Measurements from ENCODE around the gene VIL1.

The VIL1 gene

GRCh38 chr2:218431878-218432277 is 13.0 kb downstream of the VIL1 start:
- H3K4me1 ChIP-seq (ENCODE audit: insufficient read depth, low read length) = peaks cover 2% of the 10 kb centered on the region; the same call in 1 of the 2 replicates

GRCh38 chr2:218432676-218433365 is 13.9 kb downstream of the VIL1 start:
- Histone ChIP-seq H3K9ac (ENCODE audit: low read depth, low read length) (no peak overlapping the region), H3K9me3 (ENCODE audit: control insufficient read depth, insufficient read depth, low read length) (no peaks in the 10 kb centered on the region), H3K4me1 (ENCODE audit: insufficient read depth, low read length) (peaks cover 2% of the 10 kb centered on the region; the same call in 1 of the 2 replicates), H3K36me3 (ENCODE audit: insufficient read depth, low read length) (no peaks in the 10 kb centered on the region)

More at GRCh38 chr2:218431878-218432277, 13.0 kb downstream of the VIL1 start:
- Histone ChIP-seq H3K9me3 (ENCODE audit: control insufficient read depth, insufficient read depth, low read length) (no peaks in the 10 kb centered on the region), H3K36me3 (ENCODE audit: insufficient read depth, low read length) (no peaks in the 10 kb centered on the region), H3K9ac (ENCODE audit: low read depth, low read length) (no peak overlapping the region)

GRCh38 chr2:218434456-218434855 is 15.5 kb downstream of the VIL1 start:
- Histone ChIP-seq H3K36me3 (ENCODE audit: insufficient read depth, low read length) (no peaks in the 10 kb centered on the region), H3K9ac (ENCODE audit: low read depth, low read length) (no peak overlapping the region), H3K9me3 (ENCODE audit: control insufficient read depth, insufficient read depth, low read length) (no peaks in the 10 kb centered on the region), H3K4me1 (ENCODE audit: insufficient read depth, low read length) (peaks cover 2% of the 10 kb centered on the region; the same call in 1 of the 2 replicates)

- Histone ChIP-seq H3K9ac (ENCODE audit: low read depth, low read length) (no peak overlapping the region), H3K36me3 (ENCODE audit: insufficient read depth, low read length) (no peaks in the 10 kb centered on the region), H3K4me1 (ENCODE audit: insufficient read depth, low read length) (peaks cover 2% of the 10 kb centered on the region; the same call in 1 of the 2 replicates), H3K9me3 (ENCODE audit: control insufficient read depth, insufficient read depth, low read length) (no peaks in the 10 kb centered on the region)
Measured at GRCh38 chr2:218435003-218435982, 16.4 kb downstream of the VIL1 start.

- Histone ChIP-seq H3K9ac (ENCODE audit: low read depth, low read length) (no peak overlapping the region), H3K36me3 (ENCODE audit: insufficient read depth, low read length) (no peaks in the 10 kb centered on the region), H3K9me3 (ENCODE audit: control insufficient read depth, insufficient read depth, low read length) (no peaks in the 10 kb centered on the region), H3K4me1 (ENCODE audit: insufficient read depth, low read length) (peaks cover 2% of the 10 kb centered on the region; the same call in 1 of the 2 replicates)
Measured at GRCh38 chr2:218436992-218437391, 18.1 kb downstream of the VIL1 start.

- H3K9ac ChIP-seq (ENCODE audit: low read depth, low read length) = no peak overlapping the region
- H3K4me1 ChIP-seq (ENCODE audit: insufficient read depth, low read length) = peaks cover 2% of the 10 kb centered on the region; the same call in 1 of the 2 replicates
- no peaks in the 10 kb centered on the region for H3K36me3 ChIP-seq (ENCODE audit: insufficient read depth, low read length)
- H3K9me3 ChIP-seq (ENCODE audit: control insufficient read depth, insufficient read depth, low read length) = no peaks in the 10 kb centered on the region
Measured at GRCh38 chr2:218437969-218438368, 19.0 kb downstream of the VIL1 start.

GRCh38 chr2:218438596-218438995 is 19.7 kb downstream of the VIL1 start:
- Histone ChIP-seq H3K9me3 (ENCODE audit: control insufficient read depth, insufficient read depth, low read length) (no peaks in the 10 kb centered on the region), H3K4me1 (ENCODE audit: insufficient read depth, low read length) (peaks cover 2% of the 10 kb centered on the region; the same call in 1 of the 2 replicates), H3K9ac (ENCODE audit: low read depth, low read length) (no peak overlapping the region), H3K36me3 (ENCODE audit: insufficient read depth, low read length) (no peaks in the 10 kb centered on the region)

GRCh38 chr2:218444692-218445357 is 25.9 kb downstream of the VIL1 start:
- H3K9me3 ChIP-seq (ENCODE audit: control insufficient read depth, insufficient read depth, low read length) = no peaks in the 10 kb centered on the region
- H3K36me3 ChIP-seq (ENCODE audit: insufficient read depth, low read length) = peaks cover 6% of the 10 kb centered on the region; the same call in 1 of the 2 replicates
- no peak overlapping the region for H3K9ac ChIP-seq (ENCODE audit: low read depth, low read length)
- peaks cover 6% of the 10 kb centered on the region for H3K4me1 ChIP-seq (ENCODE audit: insufficient read depth, low read length)

- Histone ChIP-seq H3K9me3 (ENCODE audit: control insufficient read depth, insufficient read depth, low read length) (no peaks in the 10 kb centered on the region), H3K36me3 (ENCODE audit: insufficient read depth, low read length) (peaks cover 6% of the 10 kb centered on the region; the same call in 1 of the 2 replicates), H3K4me1 (ENCODE audit: insufficient read depth, low read length) (peaks cover 6% of the 10 kb centered on the region)
Measured at GRCh38 chr2:218445602-218446001, 26.7 kb downstream of the VIL1 start.

GRCh38 chr2:218446547-218446946 is 27.6 kb downstream of the VIL1 start:
- Histone ChIP-seq H3K4me1 (ENCODE audit: insufficient read depth, low read length) (peaks cover 6% of the 10 kb centered on the region), H3K36me3 (ENCODE audit: insufficient read depth, low read length) (peaks cover 6% of the 10 kb centered on the region; the same call in 1 of the 2 replicates), H3K9me3 (ENCODE audit: control insufficient read depth, insufficient read depth, low read length) (no peaks in the 10 kb centered on the region), H3K9ac (ENCODE audit: low read depth, low read length) (no peak overlapping the region)

More at GRCh38 chr2:218445602-218446001, 26.7 kb downstream of the VIL1 start:
- no peak overlapping the region for H3K9ac ChIP-seq (ENCODE audit: low read depth, low read length)

- Histone ChIP-seq H3K36me3 (ENCODE audit: insufficient read depth, low read length) (peaks cover 6% of the 10 kb centered on the region; the same call in 1 of the 2 replicates), H3K9me3 (ENCODE audit: control insufficient read depth, insufficient read depth, low read length) (no peaks in the 10 kb centered on the region), H3K4me1 (ENCODE audit: insufficient read depth, low read length) (peaks cover 6% of the 10 kb centered on the region), H3K9ac (ENCODE audit: low read depth, low read length) (no peak overlapping the region)
Measured at GRCh38 chr2:218447072-218447471, 28.1 kb downstream of the VIL1 start.

- Histone ChIP-seq H3K36me3 (ENCODE audit: insufficient read depth, low read length) (peaks cover 6% of the 10 kb centered on the region; the same call in 1 of the 2 replicates), H3K9me3 (ENCODE audit: control insufficient read depth, insufficient read depth, low read length) (no peaks in the 10 kb centered on the region), H3K9ac (ENCODE audit: low read depth, low read length) (no peak overlapping the region), H3K4me1 (ENCODE audit: insufficient read depth, low read length) (peaks cover 6% of the 10 kb centered on the region)
Measured at GRCh38 chr2:218448934-218449333, 30.0 kb downstream of the VIL1 start.

- Histone ChIP-seq H3K36me3 (ENCODE audit: insufficient read depth, low read length) (peaks cover 16% of the 10 kb centered on the region), H3K9ac (ENCODE audit: low read depth, low read length) (no peak overlapping the region)
Measured at GRCh38 chr2:218452079-218452478, 33.2 kb downstream of the VIL1 start.

GRCh38 chr2:218456849-218457248 is 37.9 kb downstream of the VIL1 start:
- peaks cover 10% of the 10 kb centered on the region for H3K36me3 ChIP-seq (ENCODE audit: insufficient read depth, low read length)
- H3K9ac ChIP-seq (ENCODE audit: low read depth, low read length) = no peak overlapping the region
- no peaks in the 10 kb centered on the region for H3K9me3 ChIP-seq (ENCODE audit: control insufficient read depth, insufficient read depth, low read length)
- H3K4me1 ChIP-seq (ENCODE audit: insufficient read depth, low read length) = no peaks in the 10 kb centered on the region

More at GRCh38 chr2:218452079-218452478, 33.2 kb downstream of the VIL1 start:
- H3K4me1 ChIP-seq (ENCODE audit: insufficient read depth, low read length) = peaks cover 6% of the 10 kb centered on the region
- no peaks in the 10 kb centered on the region for H3K9me3 ChIP-seq (ENCODE audit: control insufficient read depth, insufficient read depth, low read length)
